SK-N-MC (cell line): ENCODE results near the gene RDX.

Experiments
- EZH2 ChIP-seq: fragments of 200-600 bp; sonication (generic); IDR thresholded peaks from one replicate; pipeline ENCODE4 v1.6.1; 2017; ENCODE audit warnings: antibody characterized with exemption
- POLR2AphosphoS5 ChIP-seq: IDR thresholded peaks from 2 replicates; pipeline ENCODE4 v1.6.1; 2012; ENCODE audit warnings: mild to moderate bottlenecking, low read depth, low read length, borderline replicate concordance

- TF ChIP-seq POLR2AphosphoS5 = no peak
- no peak for TF ChIP-seq EZH2
These were observed 78.5 kb downstream of the RDX start for GRCh38 chr11:110217936-110218335.
